PFSK-1 (cell line): ENCODE measurements around the gene SAT1.

Experiments used
- FOXP2 ChIP-seq: optimal IDR thresholded peaks from 2 replicates; pipeline ENCODE3; 2011; ENCODE audit warnings: borderline replicate concordance, control low read depth, inconsistent platforms; ENCODE audit not compliant: insufficient read depth; ENCODE audit errors: extremely low read length, extremely low read depth
- POLR2AphosphoS5 ChIP-seq: IDR thresholded peaks from 2 replicates; pipeline ENCODE4 v1.6.1; 2012; ENCODE audit warnings: low read depth, mild to moderate bottlenecking, control low read depth, low read length, moderate library complexity
- SIN3A ChIP-seq: IDR thresholded peaks from 2 replicates; pipeline ENCODE4 v1.6.1; 2012; ENCODE audit warnings: mild to moderate bottlenecking, low read length, moderate library complexity, borderline replicate concordance; ENCODE audit not compliant: insufficient read depth
- TAF1 ChIP-seq: IDR thresholded peaks from 2 replicates; pipeline ENCODE4 v1.6.1; 2012; ENCODE audit warnings: low read length, control low read depth, borderline replicate concordance; ENCODE audit not compliant: insufficient read depth
- TF ChIP-seq, protein P1 (sequence below), 2 experiments: IDR thresholded peaks; 2 replicates each; pipeline versions ENCODE4 v1.6.1 to v1.8.0; 2011 to 2012; ENCODE audit warnings: low read depth in 2 of 2, low read length in 2 of 2, control low read depth in 1 of 2, inconsistent platforms in 1 of 2, mild to moderate bottlenecking in 1 of 2, moderate library complexity in 1 of 2; ENCODE audit not compliant: insufficient read depth in 1 of 2

Gene SAT1

DNA sequence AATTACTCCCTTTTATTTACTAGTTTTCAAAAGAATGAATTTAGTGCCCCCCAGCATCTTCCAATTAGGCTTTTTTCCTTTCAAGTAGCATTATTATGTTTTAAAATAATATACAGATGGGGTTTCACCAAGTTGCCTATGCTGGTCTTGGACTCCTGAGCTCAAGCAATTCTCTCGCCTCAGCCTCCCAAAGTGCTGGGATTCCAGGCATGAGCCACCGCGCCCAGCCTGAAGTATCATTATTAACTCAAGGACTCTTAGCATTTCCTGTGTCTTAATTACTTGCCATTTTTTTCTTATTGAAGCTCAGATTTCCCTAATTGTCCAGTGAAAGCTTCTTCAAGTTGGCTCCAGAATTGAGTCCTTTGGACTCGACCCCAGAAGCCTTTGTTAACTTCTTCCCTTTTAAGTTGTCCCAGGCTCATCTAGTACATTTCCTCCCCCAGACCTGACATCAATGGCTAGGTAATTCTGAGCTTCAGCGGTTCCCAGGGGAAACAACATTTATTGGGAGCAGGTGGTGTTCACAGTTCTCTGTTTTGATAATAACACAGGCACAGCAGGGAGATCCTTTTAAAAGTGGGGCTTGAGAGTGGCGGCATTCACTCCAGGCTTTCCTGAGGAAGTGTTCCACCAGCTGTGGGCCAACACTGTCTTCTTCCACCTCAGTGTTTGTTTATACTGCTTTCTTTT, 10.0 kb downstream of the SAT1 start:
- no peak for TF ChIP-seq FOXP2
- TF ChIP-seq POLR2AphosphoS5, result peak; percentile 26; the same call in 1 of the 2 replicates
- TF ChIP-seq, protein P1, sequence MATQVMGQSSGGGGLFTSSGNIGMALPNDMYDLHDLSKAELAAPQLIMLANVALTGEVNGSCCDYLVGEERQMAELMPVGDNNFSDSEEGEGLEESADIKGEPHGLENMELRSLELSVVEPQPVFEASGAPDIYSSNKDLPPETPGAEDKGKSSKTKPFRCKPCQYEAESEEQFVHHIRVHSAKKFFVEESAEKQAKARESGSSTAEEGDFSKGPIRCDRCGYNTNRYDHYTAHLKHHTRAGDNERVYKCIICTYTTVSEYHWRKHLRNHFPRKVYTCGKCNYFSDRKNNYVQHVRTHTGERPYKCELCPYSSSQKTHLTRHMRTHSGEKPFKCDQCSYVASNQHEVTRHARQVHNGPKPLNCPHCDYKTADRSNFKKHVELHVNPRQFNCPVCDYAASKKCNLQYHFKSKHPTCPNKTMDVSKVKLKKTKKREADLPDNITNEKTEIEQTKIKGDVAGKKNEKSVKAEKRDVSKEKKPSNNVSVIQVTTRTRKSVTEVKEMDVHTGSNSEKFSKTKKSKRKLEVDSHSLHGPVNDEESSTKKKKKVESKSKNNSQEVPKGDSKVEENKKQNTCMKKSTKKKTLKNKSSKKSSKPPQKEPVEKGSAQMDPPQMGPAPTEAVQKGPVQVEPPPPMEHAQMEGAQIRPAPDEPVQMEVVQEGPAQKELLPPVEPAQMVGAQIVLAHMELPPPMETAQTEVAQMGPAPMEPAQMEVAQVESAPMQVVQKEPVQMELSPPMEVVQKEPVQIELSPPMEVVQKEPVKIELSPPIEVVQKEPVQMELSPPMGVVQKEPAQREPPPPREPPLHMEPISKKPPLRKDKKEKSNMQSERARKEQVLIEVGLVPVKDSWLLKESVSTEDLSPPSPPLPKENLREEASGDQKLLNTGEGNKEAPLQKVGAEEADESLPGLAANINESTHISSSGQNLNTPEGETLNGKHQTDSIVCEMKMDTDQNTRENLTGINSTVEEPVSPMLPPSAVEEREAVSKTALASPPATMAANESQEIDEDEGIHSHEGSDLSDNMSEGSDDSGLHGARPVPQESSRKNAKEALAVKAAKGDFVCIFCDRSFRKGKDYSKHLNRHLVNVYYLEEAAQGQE (IDR thresholded peaks at IDR 0.05; ENCODE audit: insufficient read depth in 1 of 2, low read depth in 2 of 2, low read length in 2 of 2), result 0 out of 4 replicates have a peak, but pooled peaks of 1 of the 2 experiments have one; percentile 45
- no peak for TF ChIP-seq TAF1
- peak; percentile 24; the same call in 1 of the 2 replicates for TF ChIP-seq SIN3A

- TF ChIP-seq TAF1, result no peak
- TF ChIP-seq POLR2AphosphoS5, result no peak
- TF ChIP-seq FOXP2, result no peak
- TF ChIP-seq, protein P1 (IDR thresholded peaks at IDR 0.05; ENCODE audit: insufficient read depth in 1 of 2, low read depth in 2 of 2, low read length in 2 of 2), result no peak
- TF ChIP-seq SIN3A, result no peak
Measured at GRCh38 chrX:23795221-23795620, 12.2 kb downstream of the SAT1 start.

DNA sequence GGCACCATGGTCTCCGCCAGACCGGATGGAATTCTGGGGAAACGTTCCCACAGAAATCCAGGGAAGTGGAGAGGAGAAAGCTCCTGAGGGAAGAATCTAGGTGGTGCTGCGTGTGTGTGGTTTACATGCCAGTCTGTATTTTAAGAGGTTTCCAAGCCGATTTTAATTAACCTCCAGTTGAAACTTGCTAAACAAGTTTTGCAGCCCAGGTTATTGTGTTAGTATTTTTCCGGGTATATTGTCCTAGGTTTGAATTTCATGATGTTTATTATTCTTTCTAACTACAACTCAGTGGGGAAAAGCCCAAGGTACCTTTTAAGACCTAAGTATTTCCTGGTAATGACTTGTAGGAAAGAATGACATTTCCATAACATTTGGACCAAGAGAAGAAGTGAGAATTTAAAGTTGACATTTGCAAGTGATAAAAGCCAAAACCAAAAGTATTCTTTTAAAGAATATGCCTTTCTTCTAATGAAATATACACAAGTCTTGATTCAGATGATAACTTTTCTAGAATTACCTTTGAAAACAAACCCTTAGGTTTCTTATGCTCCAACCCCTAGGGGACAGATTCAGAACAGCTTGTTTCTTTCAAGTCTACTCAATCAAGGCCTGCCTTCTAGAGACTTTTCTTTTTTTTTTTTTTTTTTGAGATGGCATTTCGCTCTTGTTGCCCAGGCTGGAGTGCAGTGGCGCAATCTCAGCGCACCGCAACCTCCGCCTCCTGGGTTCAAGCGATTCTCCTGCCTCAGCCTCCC, 14.6 kb downstream of the SAT1 start:
- no peak for TF ChIP-seq SIN3A
- TF ChIP-seq, protein P1 (IDR thresholded peaks at IDR 0.05; ENCODE audit: insufficient read depth in 1 of 2, low read depth in 2 of 2, low read length in 2 of 2), result no peak
- no peak for TF ChIP-seq TAF1
- no peak for TF ChIP-seq POLR2AphosphoS5
- TF ChIP-seq FOXP2, result no peak

DNA sequence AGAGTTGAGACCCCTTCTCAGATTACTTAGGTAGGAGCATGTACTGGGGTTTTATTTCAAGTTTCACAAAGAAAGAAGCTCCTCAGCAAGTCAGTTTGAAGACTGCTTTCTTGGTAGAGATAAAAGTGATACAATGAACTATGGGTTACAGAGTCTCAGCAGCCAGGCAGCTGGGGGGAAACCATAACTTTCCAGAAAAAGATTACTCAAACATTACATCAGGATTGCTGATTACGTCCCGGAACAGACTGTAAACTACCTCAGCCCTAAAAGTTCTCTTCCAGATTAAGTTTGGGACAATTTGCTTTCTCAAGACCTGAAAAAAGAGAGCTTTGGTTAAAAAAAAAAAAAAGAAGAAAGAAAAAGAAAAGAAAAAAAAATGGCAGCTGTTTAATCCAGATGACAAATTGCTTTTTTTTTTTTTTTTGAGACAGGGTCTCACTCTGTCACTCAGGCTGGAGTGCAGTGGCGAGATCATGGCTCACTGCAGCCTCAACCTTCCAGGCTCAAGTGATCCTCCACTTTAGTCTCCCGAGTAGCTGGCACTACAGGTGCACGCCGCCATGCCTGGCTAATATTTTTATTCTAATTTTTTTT, 16.6 kb downstream of the SAT1 start:
- TF ChIP-seq FOXP2 (no peak), SIN3A (no peak), POLR2AphosphoS5 (no peak), TAF1 (no peak)
- TF ChIP-seq, protein P1 (IDR thresholded peaks at IDR 0.05; ENCODE audit: insufficient read depth in 1 of 2, low read depth in 2 of 2, low read length in 2 of 2), result no peak
